ENCODE data around the gene ASIC3. TPM values are rescaled to one million over a fixed set of nuclear protein-coding genes. Genes with fewer than 3 reads are reported as not detected.
"Not testable (repeated sequence)": the region's sequence is repeated elsewhere in the genome, so short reads cannot be mapped to it uniquely, and the experiment has no call there.

Gene ASIC3
- polyA plus RNA-seq, 3 donors from 2014 or later = not detected

DNA sequence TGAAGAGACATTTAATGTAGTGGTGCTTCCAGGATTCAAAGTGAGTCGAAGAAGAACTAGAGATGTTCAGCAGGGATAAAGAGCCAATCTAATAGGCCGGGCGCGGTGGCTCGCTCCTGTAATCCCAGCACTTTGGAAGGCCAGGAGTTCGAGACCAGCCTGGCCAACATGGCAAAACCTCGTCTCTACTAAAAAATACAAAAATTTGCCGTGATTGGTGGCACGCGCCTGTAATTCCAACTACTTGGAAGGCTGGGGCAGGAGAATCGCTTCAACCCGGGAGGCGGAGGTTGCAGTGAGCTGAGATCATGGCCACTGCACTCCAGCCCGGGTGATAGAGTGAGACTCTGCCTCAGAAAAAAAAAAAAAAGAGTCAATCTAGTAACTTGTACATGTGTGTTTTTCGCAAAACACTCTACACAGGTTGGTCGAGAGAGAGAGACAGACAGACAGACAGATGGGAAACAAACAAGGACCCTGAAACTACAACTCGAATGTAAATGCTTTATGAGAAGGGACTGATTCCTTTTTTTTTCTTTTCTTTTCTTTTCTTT, 19.3 kb upstream of the ASIC3 start:
- Mint-ChIP-seq H3K4me1 (peaks cover 22 to 23% of the 10 kb centered on the region in 2 donors), H3K9me3 (no peaks in the 10 kb centered on the region), H3K27me3 (ENCODE audit: low read depth in 3 of 3) (peaks cover 7 to 12% (median 10%) of the 10 kb centered on the region in 3 donors), H3K4me3 (peak overlapping the region; percentile 94 to 97 (median 95)), H3K36me3 (peaks cover 2 to 6% (median 3%) of the 10 kb centered on the region in 3 donors), H3K27ac (peak overlapping the region; percentile 97 to 99 (median 98))
- no peak for DNase-seq

DNA sequence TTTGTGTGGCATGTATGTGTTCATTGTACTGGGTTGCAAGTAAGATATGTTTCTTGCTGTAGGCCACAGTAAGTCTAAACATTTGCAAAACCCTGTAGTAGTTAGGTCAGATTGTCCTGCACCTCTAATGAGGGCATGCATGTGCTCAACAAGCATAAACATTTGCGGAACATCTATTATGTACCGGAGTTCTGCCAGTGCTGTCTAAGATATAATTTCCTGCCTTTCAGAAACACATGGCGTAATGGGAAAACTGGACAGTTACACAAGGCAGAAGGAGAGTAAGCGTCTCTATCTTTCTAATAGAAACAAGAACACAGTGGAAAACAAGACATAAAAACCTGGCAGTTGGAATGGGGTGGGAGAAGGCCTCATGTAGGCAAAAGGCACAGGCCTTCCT, 17.3 kb upstream of the ASIC3 start:
- Mint-ChIP-seq H3K4me3 (no peak overlapping the region), H3K27me3 (ENCODE audit: low read depth in 3 of 3) (peaks cover 7 to 10% (median 10%) of the 10 kb centered on the region in 3 donors), H3K9me3 (no peaks in the 10 kb centered on the region), H3K4me1 (peaks cover 22 to 23% of the 10 kb centered on the region in 2 donors), H3K27ac (peak overlapping the region in 1 of 6 donors; percentile 17), H3K36me3 (peaks cover 2 to 6% (median 3%) of the 10 kb centered on the region in 3 donors)
- no peak for DNase-seq

GRCh38 chr7:151032936-151033863, 15.1 kb upstream of the ASIC3 start:
- Mint-ChIP-seq H3K4me1 (peaks cover 13 to 14% of the 10 kb centered on the region in 2 donors), H3K9me3 (no peaks in the 10 kb centered on the region), H3K27me3 (ENCODE audit: low read depth in 3 of 3) (peaks cover 2 to 5% (median 4%) of the 10 kb centered on the region in 3 donors), H3K27ac (peak overlapping the region in 1 of 6 donors; percentile 28), H3K36me3 (peaks cover 2 to 6% (median 3%) of the 10 kb centered on the region in 3 donors), H3K4me3 (no peak overlapping the region)
- DNase-seq = no peak

GRCh38 chr7:151033864-151034249, 14.5 kb upstream of the ASIC3 start:
- H3K4me3 Mint-ChIP-seq = no peak overlapping the region
- peaks cover 0 to 2% (median 0%) of the 10 kb centered on the region in 3 donors for H3K27me3 Mint-ChIP-seq (ENCODE audit: low read depth in 3 of 3)
- no peak for DNase-seq
- H3K27ac Mint-ChIP-seq = no peak overlapping the region
- no peaks in the 10 kb centered on the region for H3K9me3 Mint-ChIP-seq
- H3K36me3 Mint-ChIP-seq = peaks cover 0 to 3% (median 0%) of the 10 kb centered on the region in 3 donors
- H3K4me1 Mint-ChIP-seq = peaks cover 8 to 9% of the 10 kb centered on the region in 2 donors

DNA sequence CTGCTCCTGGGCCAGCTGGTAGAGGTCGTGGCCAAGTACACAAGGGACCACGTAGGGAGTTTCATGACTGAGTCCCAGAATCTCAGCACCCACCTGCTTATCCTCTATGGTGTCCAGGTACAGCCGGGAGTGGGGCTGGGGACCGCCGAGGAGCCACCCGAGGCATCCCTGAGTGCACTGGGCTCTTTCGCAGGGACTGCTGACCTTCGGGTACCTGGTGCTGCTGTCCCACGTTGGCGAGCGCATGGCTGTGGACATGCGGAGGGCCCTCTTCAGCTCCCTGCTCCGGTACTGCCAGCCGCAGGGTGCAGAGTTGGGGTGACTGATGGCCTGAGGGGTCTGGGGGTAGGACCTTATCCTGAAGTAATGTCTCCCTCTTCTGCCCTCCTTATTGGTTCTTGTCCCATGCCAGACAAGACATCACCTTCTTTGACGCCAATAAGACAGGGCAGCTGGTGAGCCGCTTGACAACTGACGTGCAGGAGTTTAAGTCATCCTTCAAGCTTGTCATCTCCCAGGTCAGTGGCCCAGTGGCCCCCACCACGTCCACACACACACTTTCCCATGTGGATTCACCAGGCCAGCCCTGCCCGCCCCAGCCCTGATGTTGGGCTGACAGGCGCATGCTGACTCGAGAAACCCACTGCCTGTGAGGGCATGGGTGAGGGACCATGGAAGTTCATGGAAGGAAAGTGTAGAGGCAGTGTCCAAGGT, 13.9 kb upstream of the ASIC3 start:
- no peak for DNase-seq
- Mint-ChIP-seq H3K27me3 (ENCODE audit: low read depth in 3 of 3) (peaks cover 0 to 2% (median 0%) of the 10 kb centered on the region in 3 donors), H3K4me1 (peaks cover 5 to 6% of the 10 kb centered on the region in 2 donors), H3K36me3 (peaks cover 0 to 3% (median 0%) of the 10 kb centered on the region in 3 donors), H3K27ac (no peak overlapping the region), H3K9me3 (no peaks in the 10 kb centered on the region), H3K4me3 (no peak overlapping the region)

- Mint-ChIP-seq H3K27me3 (ENCODE audit: low read depth in 3 of 3) (peaks cover 0 to 2% (median 0%) of the 10 kb centered on the region in 3 donors), H3K4me3 (no peak overlapping the region), H3K36me3 (no peaks in the 10 kb centered on the region), H3K27ac (no peak overlapping the region), H3K9me3 (no peaks in the 10 kb centered on the region), H3K4me1 (peaks cover 0 to 2% of the 10 kb centered on the region in 2 donors)
- no peak for DNase-seq
Observed at GRCh38 chr7:151035026-151035717, 13.2 kb upstream of the ASIC3 start.

GRCh38 chr7:151035902-151036301, 12.4 kb upstream of the ASIC3 start:
- H3K36me3 Mint-ChIP-seq = no peaks in the 10 kb centered on the region
- no peaks in the 10 kb centered on the region for H3K9me3 Mint-ChIP-seq
- H3K27ac Mint-ChIP-seq = no peak overlapping the region
- peaks cover 0 to 2% (median 0%) of the 10 kb centered on the region in 3 donors for H3K27me3 Mint-ChIP-seq (ENCODE audit: low read depth in 3 of 3)
- H3K4me1 Mint-ChIP-seq = peaks cover 0 to 2% of the 10 kb centered on the region in 2 donors
- DNase-seq = no peak
- H3K4me3 Mint-ChIP-seq = no peak overlapping the region

DNA sequence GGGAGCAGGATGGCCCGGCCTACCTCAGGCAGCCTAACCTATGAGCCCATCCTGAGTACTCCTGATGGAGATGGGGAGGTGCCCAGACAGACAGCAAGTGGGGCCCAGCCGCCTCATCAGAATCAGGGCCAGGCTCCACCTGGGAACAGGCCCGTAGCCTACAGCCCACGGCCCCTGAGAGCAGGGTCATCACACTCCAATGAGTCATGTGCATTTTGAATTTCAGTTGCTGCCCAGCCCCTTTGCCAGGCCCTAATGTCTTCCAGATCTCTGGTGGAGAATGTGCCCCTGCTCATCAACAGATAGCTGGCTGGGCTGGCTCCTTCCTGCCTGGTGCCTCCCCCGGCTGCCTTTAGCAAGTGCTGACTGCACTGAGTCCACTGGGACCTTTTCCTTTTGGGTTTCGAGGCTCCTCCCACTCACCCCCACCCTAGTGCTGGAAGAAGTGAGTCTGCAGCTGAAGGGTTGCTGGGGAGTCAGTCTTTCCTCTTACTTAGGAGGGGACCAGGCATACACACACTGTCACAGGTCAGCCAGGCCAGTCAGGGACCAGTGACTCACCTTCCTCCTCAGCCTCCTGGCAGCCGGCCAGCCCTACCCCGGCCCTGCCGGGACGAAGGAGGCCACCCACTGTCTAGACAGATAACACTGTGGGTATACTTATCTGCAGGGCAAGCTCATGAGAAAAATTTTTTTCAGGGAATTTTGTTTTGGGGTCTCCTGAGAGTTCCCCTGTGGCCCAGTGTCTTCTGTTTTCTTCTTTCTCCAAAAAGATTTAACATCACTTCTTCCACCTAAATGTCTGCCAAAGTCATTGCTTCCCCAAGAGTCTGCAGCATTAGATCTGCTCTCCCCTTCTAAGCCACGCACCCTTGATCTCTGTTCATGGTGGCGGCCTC, 9.1 kb upstream of the ASIC3 start:
- Mint-ChIP-seq H3K36me3 (no peaks in the 10 kb centered on the region), H3K4me3 (no peak overlapping the region), H3K9me3 (no peaks in the 10 kb centered on the region), H3K27ac (peak overlapping the region in 3 of 6 donors; percentile 17 to 62 (median 45)), H3K4me1 (peaks cover 0 to 2% of the 10 kb centered on the region in 2 donors), H3K27me3 (ENCODE audit: low read depth in 3 of 3) (peaks cover 0 to 2% (median 0%) of the 10 kb centered on the region in 3 donors)
- no peak for DNase-seq

- no peaks in the 10 kb centered on the region for H3K9me3 Mint-ChIP-seq
- peaks cover 0 to 2% of the 10 kb centered on the region in 2 donors for H3K4me1 Mint-ChIP-seq
- no peak for DNase-seq
- H3K27me3 Mint-ChIP-seq (ENCODE audit: low read depth in 3 of 3) = peaks cover 0 to 2% (median 0%) of the 10 kb centered on the region in 3 donors
- H3K36me3 Mint-ChIP-seq = peaks cover 0 to 3% (median 0%) of the 10 kb centered on the region in 3 donors
- no peak overlapping the region for H3K4me3 Mint-ChIP-seq
- peak overlapping the region in 2 of 6 donors; percentile 16 to 17 for H3K27ac Mint-ChIP-seq
Observed at GRCh38 chr7:151039850-151040548, 8.3 kb upstream of the ASIC3 start.

- Mint-ChIP-seq H3K27me3 (ENCODE audit: low read depth in 3 of 3) (peaks cover 0 to 2% (median under 1%) of the 10 kb centered on the region in 3 donors), H3K4me1 (peaks cover 0 to 2% of the 10 kb centered on the region in 2 donors), H3K36me3 (peaks cover 0 to 3% (median 0%) of the 10 kb centered on the region in 3 donors), H3K27ac (no peak overlapping the region), H3K4me3 (no peak overlapping the region), H3K9me3 (no peaks in the 10 kb centered on the region)
- DNase-seq = no peak
Observed at GRCh38 chr7:151040616-151041375, 7.5 kb upstream of the ASIC3 start.

GRCh38 chr7:151043449-151043848, 4.9 kb upstream of the ASIC3 start:
- H3K27ac Mint-ChIP-seq; DNase-seq; H3K4me3 Mint-ChIP-seq; H3K27me3 Mint-ChIP-seq (ENCODE audit: low read depth in 3 of 3); H3K9me3 Mint-ChIP-seq; H3K4me1 Mint-ChIP-seq; H3K36me3 Mint-ChIP-seq: not testable (repeated sequence)
